ENCODE results near the gene RAB11FIP4. TPM values are rescaled to one million over a fixed set of nuclear protein-coding genes. Genes with fewer than 3 reads are reported as not detected.

The RAB11FIP4 gene
- total and polyA plus RNA-seq, 2 donors (not counting 3 experiments of a cell fraction or from before 2014, with no cell fraction given): 0.08 to 0.38 TPM

DNA sequence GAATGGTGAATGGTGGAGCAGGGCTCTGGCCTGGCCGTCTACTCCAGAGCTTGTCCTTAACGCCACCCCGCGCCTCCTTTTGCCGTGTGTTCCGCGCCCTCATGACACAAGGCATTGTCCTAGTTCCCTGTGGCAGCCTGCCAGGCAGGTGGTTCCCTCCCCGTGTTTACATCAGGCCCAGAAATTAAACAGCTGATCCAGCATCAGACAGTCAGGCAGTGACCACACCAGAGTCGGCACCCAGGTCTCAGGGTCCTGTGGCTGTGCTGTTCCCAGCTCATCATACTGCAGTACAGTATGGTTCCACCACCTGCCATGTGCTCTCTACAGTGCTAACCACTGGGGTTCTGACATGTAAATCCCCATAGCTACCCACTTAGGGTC, 119.7 kb downstream of the RAB11FIP4 start:
- no peak for FAIRE-seq
- CTCF ChIA-PET: interaction anchor here (0.7 to 2.9 kb wide), 7 partner anchors 11 to 332 kb away, joined by 3 to 10 read pairs (median 5); no protein-coding TSS in a partner anchor
- dilution Hi-C loops (cut with MboI; ENCODE audit: extremely low pct_ligation_motif_present, low sequenced_read_pairs): no loop called here

DNA sequence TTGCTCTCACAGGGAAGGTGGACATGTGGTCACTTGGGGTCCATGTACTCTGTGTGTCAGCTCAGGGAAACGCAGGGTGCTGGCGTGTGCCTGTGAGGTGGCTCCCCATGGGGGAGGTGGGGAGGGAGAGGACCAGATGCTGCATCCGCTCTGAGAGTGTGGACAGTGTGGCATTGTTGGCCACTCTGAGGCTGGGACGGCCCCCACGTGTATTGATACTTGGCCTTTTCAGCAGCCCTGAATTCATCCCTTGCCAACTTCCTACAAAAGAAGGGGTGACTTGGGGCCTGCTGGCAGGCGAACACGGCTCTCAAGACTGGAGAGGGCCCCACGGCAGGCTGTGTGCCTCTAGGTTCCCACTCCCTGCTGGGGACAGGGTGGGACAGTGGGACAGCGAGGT, 120.1 kb downstream of the RAB11FIP4 start:
- ChIA-PET CTCF (interaction anchor here (0.7 to 2.9 kb wide), 7 partner anchors 11 to 331 kb away, joined by 3 to 10 read pairs (median 5); no protein-coding TSS in a partner anchor), POLR2A (no interaction called here)
- Histone ChIP-seq H3K36me3 (ENCODE audit: control insufficient read depth in 2 of 2, extremely low read depth in 1 of 2, insufficient read depth in 2 of 2, low read length in 2 of 2) (no peaks in the 10 kb centered on the region), H3K9ac (replicated peaks; ENCODE audit: extremely low read depth, insufficient read depth, low read length) (no peak overlapping the region), H3K4me2 (ENCODE audit: insufficient read depth, low read length) (no peak overlapping the region), H3K9me3 (replicated peaks; ENCODE audit: control insufficient read depth, insufficient read depth, low read length) (no peaks in the 10 kb centered on the region), H3K79me2 (ENCODE audit: control insufficient read depth, insufficient read depth, low read length) (no peaks in the 10 kb centered on the region), H2AFZ (ENCODE audit: low read depth, low read length) (no peak overlapping the region), H3K9me1 (replicated peaks; ENCODE audit: control insufficient read depth, extremely low read depth, insufficient read depth, low read length) (no peaks in the 10 kb centered on the region), H3K27me3 (ENCODE audit: control insufficient read depth in 2 of 2, insufficient read depth in 2 of 2, low read length in 2 of 2) (peaks cover 0 to 2% of the 10 kb centered on the region in 2 experiments), H3K4me1 (ENCODE audit: control insufficient read depth, extremely low read depth, insufficient read depth, low read length) (no peaks in the 10 kb centered on the region), H4K20me1 (replicated peaks; ENCODE audit: control insufficient read depth, extremely low read depth, insufficient read depth, low read length) (no peaks in the 10 kb centered on the region), H3K27ac (ENCODE audit: insufficient read depth, low read depth, low read length) (no peak overlapping the region), H3K4me3 (replicated peaks in 1 of 3; ENCODE audit: insufficient read depth in 1 of 3, low read depth in 1 of 3, low read length in 3 of 3) (no peak overlapping the region)
- TF ChIP-seq POLR2AphosphoS5 (IDR thresholded peaks at IDR 0.05; ENCODE audit: insufficient read depth, low read depth, low read length) (no peak), MYC (IDR thresholded peaks at IDR 0.05; ENCODE audit: low read depth, low read length) (no peak), EZH2 (IDR thresholded peaks at IDR 0.05; ENCODE audit: borderline replicate concordance, low read depth, low read length, severe bottlenecking) (no peak), JUN (IDR thresholded peaks at IDR 0.05; ENCODE audit: borderline replicate concordance, insufficient read depth, insufficient read length, low read depth) (no peak), FOS (IDR thresholded peaks at IDR 0.05; ENCODE audit: borderline replicate concordance, insufficient read depth, low read length) (no peak), POLR2A (IDR thresholded peaks at IDR 0.05; ENCODE audit: low read depth, low read length) (no peak), GATA2 (IDR thresholded peaks at IDR 0.05; ENCODE audit: insufficient read depth, insufficient read length, low read depth, low read length) (no peak)
- TF ChIP-seq, protein P1, sequence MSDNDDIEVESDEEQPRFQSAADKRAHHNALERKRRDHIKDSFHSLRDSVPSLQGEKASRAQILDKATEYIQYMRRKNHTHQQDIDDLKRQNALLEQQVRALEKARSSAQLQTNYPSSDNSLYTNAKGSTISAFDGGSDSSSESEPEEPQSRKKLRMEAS (IDR thresholded peaks at IDR 0.05; ENCODE audit: insufficient read depth, insufficient read length): no peak
- TF ChIP-seq, protein P2, sequence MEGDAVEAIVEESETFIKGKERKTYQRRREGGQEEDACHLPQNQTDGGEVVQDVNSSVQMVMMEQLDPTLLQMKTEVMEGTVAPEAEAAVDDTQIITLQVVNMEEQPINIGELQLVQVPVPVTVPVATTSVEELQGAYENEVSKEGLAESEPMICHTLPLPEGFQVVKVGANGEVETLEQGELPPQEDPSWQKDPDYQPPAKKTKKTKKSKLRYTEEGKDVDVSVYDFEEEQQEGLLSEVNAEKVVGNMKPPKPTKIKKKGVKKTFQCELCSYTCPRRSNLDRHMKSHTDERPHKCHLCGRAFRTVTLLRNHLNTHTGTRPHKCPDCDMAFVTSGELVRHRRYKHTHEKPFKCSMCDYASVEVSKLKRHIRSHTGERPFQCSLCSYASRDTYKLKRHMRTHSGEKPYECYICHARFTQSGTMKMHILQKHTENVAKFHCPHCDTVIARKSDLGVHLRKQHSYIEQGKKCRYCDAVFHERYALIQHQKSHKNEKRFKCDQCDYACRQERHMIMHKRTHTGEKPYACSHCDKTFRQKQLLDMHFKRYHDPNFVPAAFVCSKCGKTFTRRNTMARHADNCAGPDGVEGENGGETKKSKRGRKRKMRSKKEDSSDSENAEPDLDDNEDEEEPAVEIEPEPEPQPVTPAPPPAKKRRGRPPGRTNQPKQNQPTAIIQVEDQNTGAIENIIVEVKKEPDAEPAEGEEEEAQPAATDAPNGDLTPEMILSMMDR (IDR thresholded peaks at IDR 0.05; ENCODE audit: extremely low read depth in 1 of 2, insufficient read depth in 1 of 2, low read depth in 1 of 2, low read length in 2 of 2): no peak
- FAIRE-seq (no peak), DNase-seq (ENCODE audit: low read depth, low spot score) (no peak)
- dilution Hi-C loops (cut with MboI; ENCODE audit: extremely low pct_ligation_motif_present, low sequenced_read_pairs): no loop called here
- no TSS peak for BruUV-seq (replicated peaks)
- intact Hi-C loops (cut with micrococcal nuclease): no loop called here

More for the DNA sequence above, 119.7 kb downstream of the RAB11FIP4 start:
- Histone ChIP-seq H2AFZ (ENCODE audit: low read depth, low read length) (no peak overlapping the region), H3K4me2 (ENCODE audit: insufficient read depth, low read length) (no peak overlapping the region), H3K36me3 (ENCODE audit: control insufficient read depth in 2 of 2, extremely low read depth in 1 of 2, insufficient read depth in 2 of 2, low read length in 2 of 2) (no peaks in the 10 kb centered on the region), H3K27ac (ENCODE audit: insufficient read depth, low read depth, low read length) (no peak overlapping the region), H4K20me1 (replicated peaks; ENCODE audit: control insufficient read depth, extremely low read depth, insufficient read depth, low read length) (no peaks in the 10 kb centered on the region), H3K4me3 (replicated peaks in 1 of 3; ENCODE audit: insufficient read depth in 1 of 3, low read depth in 1 of 3, low read length in 3 of 3) (no peak overlapping the region), H3K9me1 (replicated peaks; ENCODE audit: control insufficient read depth, extremely low read depth, insufficient read depth, low read length) (no peaks in the 10 kb centered on the region), H3K27me3 (ENCODE audit: control insufficient read depth in 2 of 2, insufficient read depth in 2 of 2, low read length in 2 of 2) (peaks cover 2 to 3% of the 10 kb centered on the region in 2 experiments), H3K4me1 (ENCODE audit: control insufficient read depth, extremely low read depth, insufficient read depth, low read length) (no peaks in the 10 kb centered on the region), H3K9ac (replicated peaks; ENCODE audit: extremely low read depth, insufficient read depth, low read length) (no peak overlapping the region), H3K9me3 (replicated peaks; ENCODE audit: control insufficient read depth, insufficient read depth, low read length) (no peaks in the 10 kb centered on the region), H3K79me2 (ENCODE audit: control insufficient read depth, insufficient read depth, low read length) (no peaks in the 10 kb centered on the region)
- no TSS peak for BruUV-seq (replicated peaks)
- TF ChIP-seq POLR2A (IDR thresholded peaks at IDR 0.05; ENCODE audit: low read depth, low read length): no peak
- POLR2A ChIA-PET: no interaction called here
- intact Hi-C loops (cut with micrococcal nuclease): no loop called here
- peak; percentile 18 for DNase-seq (ENCODE audit: low read depth, low spot score)
